H1 (cell line): Measurements from ENCODE around the gene MAGI2. TPM values are rescaled to one million over a fixed set of nuclear protein-coding genes. Genes with fewer than 3 reads are reported as not detected.

Experiments
- CTCF ChIA-PET: fragments of 300-600 bp; sonication (Branson Sonifier 250); formaldehyde crosslinking; loops from one replicate; lab custom pipeline; 2021; ENCODE audit not compliant: partially characterized antibody; lab: Charles Lee
- POLR2A ChIA-PET: fragments of 300-600 bp; sonication (Branson Sonifier 250); formaldehyde crosslinking; loops from one replicate; lab custom pipeline; 2021; ENCODE audit warnings: inconsistent platforms; ENCODE audit not compliant: partially characterized antibody; lab: Charles Lee
- DNase-seq, 2 experiments: peaks; one replicate each; pipeline versions ENCODE4 v3.0.0 to v3.0.0-alpha.2; 2010 to 2022; ENCODE audit warnings: low spot score in 2 of 2, low read depth in 1 of 2, mixed read lengths in 1 of 2
- FAIRE-seq: peaks from 2 replicates; lab custom pipeline; 2011; peaks lifted over from hg19 to GRCh38; lab: Jason Lieb, UNC
- H2AFZ ChIP-seq: 2 replicates; pipeline ENCODE4 v1.8.1; 2012; ENCODE audit warnings: low read length, inconsistent platforms
- H2AK5ac ChIP-seq: 2 replicates; pipeline ENCODE4 v1.6.1; 2013; ENCODE audit warnings: low read depth, low read length
- H2BK120ac ChIP-seq: replicated peaks from 2 replicates; pipeline ENCODE3; 2013; ENCODE audit warnings: low read depth, low read length, inconsistent platforms
- H2BK12ac ChIP-seq: 2 replicates; pipeline ENCODE4 v1.6.1; 2013; ENCODE audit warnings: low read depth, low read length
- H2BK15ac ChIP-seq: 2 replicates; pipeline ENCODE4 v1.6.1; 2013; ENCODE audit warnings: low read length
- H2BK20ac ChIP-seq: 2 replicates; pipeline ENCODE4 v1.6.1; 2013; ENCODE audit warnings: low read length
- H2BK5ac ChIP-seq: 2 replicates; pipeline ENCODE4 v1.6.1; 2013; ENCODE audit warnings: low read depth, low read length
- H3K14ac ChIP-seq: 2 replicates; pipeline ENCODE4 v1.6.1; 2013; ENCODE audit warnings: inconsistent platforms; ENCODE audit not compliant: insufficient read length
- H3K18ac ChIP-seq: 2 replicates; pipeline ENCODE4 v1.6.1; 2013; ENCODE audit warnings: low read length; ENCODE audit errors: extremely low read depth
- H3K23ac ChIP-seq: 2 replicates; pipeline ENCODE4 v1.6.1; 2013; ENCODE audit warnings: inconsistent platforms; ENCODE audit not compliant: insufficient read length
- H3K23me2 ChIP-seq: 2 replicates; pipeline ENCODE4 v1.6.1; 2013; ENCODE audit warnings: low read depth, low read length
- H3K27ac ChIP-seq: 2 replicates; pipeline ENCODE4 v1.6.1; 2011; ENCODE audit warnings: low read depth, low read length, inconsistent platforms
- H3K27me3 ChIP-seq, 4 experiments: replicated peaks in 1 of 4; 1 replicate in 1 of 4; 2 replicates in 3 of 4; pipeline versions ENCODE4 v1.6.1 to v1.8.1; 2011 to 2013; ENCODE audit warnings: low read length in 3 of 4, mild to moderate bottlenecking in 3 of 4, inconsistent platforms in 2 of 4, mixed read lengths in 2 of 4, moderate library complexity in 1 of 4; ENCODE audit not compliant: control insufficient read depth in 3 of 4, insufficient read depth in 3 of 4; ENCODE audit errors: extremely low read depth in 1 of 4
- H3K36me3 ChIP-seq, 4 experiments: 2 replicates each; pipeline versions ENCODE4 v1.6.1 to v1.8.1; 2011 to 2013; ENCODE audit warnings: mild to moderate bottlenecking in 4 of 4, low read length in 3 of 4, moderate library complexity in 2 of 4, control low read depth in 1 of 4, inconsistent platforms in 1 of 4; ENCODE audit not compliant: insufficient read depth in 4 of 4, control insufficient read depth in 2 of 4
- H3K4ac ChIP-seq: replicated peaks from 2 replicates; pipeline ENCODE3; 2013; ENCODE audit warnings: low read length, low read depth, mixed read lengths, inconsistent platforms; ENCODE audit not compliant: insufficient read length
- H3K4me1 ChIP-seq, 4 experiments: replicated peaks in 1 of 4; 1 replicate in 1 of 4; 2 replicates in 3 of 4; pipeline versions ENCODE4 v1.6.1 to v1.8.1; 2011 to 2013; ENCODE audit warnings: low read length in 3 of 4, inconsistent platforms in 2 of 4, mixed read lengths in 1 of 4; ENCODE audit not compliant: insufficient read depth in 4 of 4, control insufficient read depth in 3 of 4
- H3K4me2 ChIP-seq, 2 experiments: 2 replicates each; pipeline versions ENCODE4 v1.6.1 to v1.8.1; 2011 to 2013; ENCODE audit warnings: low read depth in 2 of 2, low read length in 2 of 2, control low read depth in 1 of 2, inconsistent platforms in 1 of 2, mild to moderate bottlenecking in 1 of 2; ENCODE audit not compliant: insufficient read depth in 1 of 2
- H3K4me3 ChIP-seq, 4 experiments: fragments of 200-600, 300-600 bp in 1 of 4; sonication (generic), shearing (Covaris generic), sonication (Bioruptor Twin) in 1 of 4; 2 replicates each; pipeline versions ENCODE4 v1.5.1 to v1.8.1; 2011 to 2016; ENCODE audit warnings: low read length in 4 of 4, low read depth in 3 of 4, control low read depth in 2 of 4, inconsistent platforms in 2 of 4, mild to moderate bottlenecking in 2 of 4, mixed read lengths in 1 of 4, moderate library complexity in 1 of 4; ENCODE audit not compliant: insufficient read depth in 2 of 4; ENCODE audit errors: extremely low read depth in 1 of 4
- H3K56ac ChIP-seq: replicated peaks from 2 replicates; pipeline ENCODE3; 2013; ENCODE audit warnings: low read depth, mild to moderate bottlenecking, mixed read lengths, low read length, inconsistent platforms; ENCODE audit not compliant: insufficient read length
- H3K79me1 ChIP-seq: 2 replicates; pipeline ENCODE4 v1.6.1; 2013; ENCODE audit warnings: low read depth, low read length, control low read depth
- H3K79me2 ChIP-seq, 2 experiments: 2 replicates each; pipeline versions ENCODE4 v1.6.1 to v1.8.1; 2012 to 2013; ENCODE audit warnings: low read length in 2 of 2, mild to moderate bottlenecking in 2 of 2, inconsistent platforms in 1 of 2; ENCODE audit not compliant: insufficient read depth in 2 of 2, control insufficient read depth in 1 of 2
- H3K9ac ChIP-seq, 4 experiments: replicated peaks in 1 of 4; 1 replicate in 1 of 4; 2 replicates in 3 of 4; pipeline versions ENCODE4 v1.6.1 to v1.8.1; 2011 to 2013; ENCODE audit warnings: low read depth in 3 of 4, low read length in 3 of 4, control low read depth in 2 of 4, mild to moderate bottlenecking in 2 of 4, moderate library complexity in 2 of 4, inconsistent platforms in 1 of 4; ENCODE audit errors: extremely low read depth in 1 of 4
- H3K9me3 ChIP-seq, 2 experiments: 2 replicates each; pipeline versions ENCODE4 v1.6.1 to v1.8.1; 2012 to 2013; ENCODE audit warnings: mild to moderate bottlenecking in 2 of 2, moderate library complexity in 2 of 2, control low read depth in 1 of 2, inconsistent platforms in 1 of 2, low read depth in 1 of 2, low read length in 1 of 2, mixed read lengths in 1 of 2; ENCODE audit not compliant: insufficient read depth in 2 of 2
- H4K20me1 ChIP-seq, 2 experiments: replicated peaks in 1 of 2; 2 replicates each; pipeline versions ENCODE3 to v1.8.1; 2011 to 2013; ENCODE audit warnings: inconsistent platforms in 2 of 2, low read length in 2 of 2, mild to moderate bottlenecking in 1 of 2; ENCODE audit not compliant: insufficient read depth in 2 of 2, control insufficient read depth in 1 of 2
- H4K5ac ChIP-seq: 2 replicates; pipeline ENCODE4 v1.6.1; 2013; ENCODE audit warnings: low read length, low read depth, mixed read lengths, inconsistent platforms; ENCODE audit not compliant: insufficient read length
- H4K8ac ChIP-seq: 2 replicates; pipeline ENCODE4 v1.8.0; 2013; ENCODE audit warnings: mild to moderate bottlenecking, moderate library complexity, low read length, inconsistent platforms; ENCODE audit not compliant: insufficient read depth; ENCODE audit errors: extremely low read depth
- H4K91ac ChIP-seq: replicated peaks from 2 replicates; pipeline ENCODE3; 2013; ENCODE audit warnings: low read length, mixed read lengths, inconsistent platforms; ENCODE audit not compliant: insufficient read length
- CBX8 ChIP-seq: fragments of 300-800, 300-1000 bp; sonication (generic); IDR thresholded peaks from 2 replicates; pipeline ENCODE4 v1.7.1; 2016; ENCODE audit warnings: low read depth, low read length, borderline replicate concordance
- CTBP2 ChIP-seq: IDR thresholded peaks from 2 replicates; pipeline ENCODE4 v1.7.0; 2011; ENCODE audit warnings: borderline replicate concordance, mild to moderate bottlenecking, moderate library complexity, mixed read lengths, low read length; ENCODE audit not compliant: insufficient read depth, insufficient read length
- EZH2 ChIP-seq: fragments of 200-600 bp; sonication (generic); IDR thresholded peaks from 2 replicates; pipeline ENCODE4 v1.7.1; 2012; ENCODE audit warnings: low read depth, mild to moderate bottlenecking, moderate library complexity, low read length, inconsistent platforms; ENCODE audit not compliant: severe bottlenecking
- RXRA ChIP-seq: IDR thresholded peaks from 2 replicates; pipeline ENCODE4 v1.6.1; 2011; ENCODE audit warnings: low read depth, mild to moderate bottlenecking, low read length, moderate library complexity; ENCODE audit not compliant: insufficient read depth
- SUZ12 ChIP-seq: fragments of 200-600 bp; sonication (generic); IDR thresholded peaks from 2 replicates; pipeline ENCODE4 v1.6.1; 2012; ENCODE audit warnings: mild to moderate bottlenecking, inconsistent platforms, low read length, moderate library complexity, mixed read lengths
- WGBS, 2 experiments: shearing (Covaris generic) in 1 of 2; methylation state at CpG; one replicate each; pipeline versions ENCODE4 v1.1.6 to v1.1.7; 2013 to 2015; ENCODE audit warnings: low lambda C conversion rate in 2 of 2, mixed read lengths in 2 of 2, inconsistent platforms in 1 of 2, low coverage in 1 of 2, missing lambda C conversion rate in 1 of 2; ENCODE audit not compliant: insufficient replicate concordance in 2 of 2, insufficient coverage in 1 of 2, insufficient read length in 1 of 2; ENCODE audit errors: extremely low coverage in 1 of 2, missing lambda C conversion rate in 1 of 2; 5-methylcytosine and 5-hydroxymethylcytosine counted together
- polyA plus RNA-seq, 7 experiments: library from polyadenylated mRNA; depleted of rRNA in 3 of 7; stranded (reverse) in 5 of 7; unstranded in 2 of 7; fragments of >200 nt in 5 of 7; fragments of 200-250 nt in 2 of 7; gene quantifications; 1 replicate in 5 of 7; 2 replicates in 1 of 7; 4 replicates in 1 of 7; pipeline versions ENCODE4 v1.2.1 to v1.2.3, GENCODE V29; 2011 to 2013; ENCODE audit warnings: missing spikeins in 2 of 7, mixed read lengths in 2 of 7
- total RNA-seq: library from RNA; stranded (reverse); fragmentation: NEBNext Ultra II Directional; extraction: Animal tissue kit (Norgen Biotek cat#: 25700); gene quantifications from 2 replicates; pipeline ENCODE4 v1.2.1, GENCODE V29; 2021
- TF ChIP-seq, protein P1 (sequence below): IDR thresholded peaks from 2 replicates; pipeline ENCODE4 v1.6.1; 2012; ENCODE audit warnings: low read length, inconsistent platforms
- TF ChIP-seq, protein P2 (sequence below), 3 experiments: IDR thresholded peaks; 1 replicate in 2 of 3; 2 replicates in 1 of 3; pipeline versions ENCODE4 v1.5.1 to v1.6.1; 2011; ENCODE audit warnings: low read length in 3 of 3, mild to moderate bottlenecking in 3 of 3, inconsistent platforms in 2 of 3, low read depth in 1 of 3, moderate library complexity in 1 of 3; ENCODE audit not compliant: insufficient read depth in 1 of 3; ENCODE audit errors: control extremely low read depth in 1 of 3

Gene MAGI2
- total and polyA plus RNA-seq, 2 of the 8 experiments (the other 6 are each of a cell fraction or from before 2014, with no cell fraction given): 6.0 to 27.3 TPM

GRCh38 chr7:78850093-78850740 lies 603.2 kb downstream of the MAGI2 start:
- Histone ChIP-seq H3K79me2 (no peaks in the 10 kb centered on the region), H2AK5ac (no peak overlapping the region), H2BK12ac (no peak overlapping the region), H3K56ac (no peak overlapping the region), H3K4me1 (no peaks in the 10 kb centered on the region), H3K23me2 (no peaks in the 10 kb centered on the region), H2BK120ac (no peak overlapping the region), H3K27ac (no peak overlapping the region), H3K4me3 (no peak overlapping the region), H3K4me2 (no peak overlapping the region), H3K36me3 (no peaks in the 10 kb centered on the region), H3K23ac (no peak overlapping the region), H3K14ac (no peak overlapping the region), H2AFZ (no peak overlapping the region), H2BK20ac (no peak overlapping the region), H3K79me1 (no peaks in the 10 kb centered on the region), H3K9ac (no peak overlapping the region), H2BK5ac (no peak overlapping the region), H3K9me3 (no peaks in the 10 kb centered on the region), H2BK15ac (no peak overlapping the region), H4K8ac (no peak overlapping the region), H4K20me1 (no peaks in the 10 kb centered on the region), H3K27me3 (no peaks in the 10 kb centered on the region), H3K4ac (no peak overlapping the region), H3K18ac (no peak overlapping the region), H4K5ac (no peak overlapping the region), H4K91ac (no peak overlapping the region)
- CTCF ChIA-PET: no interaction called here
- DNase-seq (no peak), FAIRE-seq (no peak)
- WGBS, 2 experiments: 83% methylated on average over 3 of the region's 3 CpGs; no CpG with 5 or more reads in 1 of the 2 experiments
- POLR2A ChIA-PET: no interaction called here
- TF ChIP-seq, protein P1, sequence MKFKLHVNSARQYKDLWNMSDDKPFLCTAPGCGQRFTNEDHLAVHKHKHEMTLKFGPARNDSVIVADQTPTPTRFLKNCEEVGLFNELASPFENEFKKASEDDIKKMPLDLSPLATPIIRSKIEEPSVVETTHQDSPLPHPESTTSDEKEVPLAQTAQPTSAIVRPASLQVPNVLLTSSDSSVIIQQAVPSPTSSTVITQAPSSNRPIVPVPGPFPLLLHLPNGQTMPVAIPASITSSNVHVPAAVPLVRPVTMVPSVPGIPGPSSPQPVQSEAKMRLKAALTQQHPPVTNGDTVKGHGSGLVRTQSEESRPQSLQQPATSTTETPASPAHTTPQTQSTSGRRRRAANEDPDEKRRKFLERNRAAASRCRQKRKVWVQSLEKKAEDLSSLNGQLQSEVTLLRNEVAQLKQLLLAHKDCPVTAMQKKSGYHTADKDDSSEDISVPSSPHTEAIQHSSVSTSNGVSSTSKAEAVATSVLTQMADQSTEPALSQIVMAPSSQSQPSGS: no peak
- TF ChIP-seq CTBP2 (no peak), SUZ12 (no peak), EZH2 (no peak), RXRA (no peak), CBX8 (no peak)
- TF ChIP-seq, protein P2, sequence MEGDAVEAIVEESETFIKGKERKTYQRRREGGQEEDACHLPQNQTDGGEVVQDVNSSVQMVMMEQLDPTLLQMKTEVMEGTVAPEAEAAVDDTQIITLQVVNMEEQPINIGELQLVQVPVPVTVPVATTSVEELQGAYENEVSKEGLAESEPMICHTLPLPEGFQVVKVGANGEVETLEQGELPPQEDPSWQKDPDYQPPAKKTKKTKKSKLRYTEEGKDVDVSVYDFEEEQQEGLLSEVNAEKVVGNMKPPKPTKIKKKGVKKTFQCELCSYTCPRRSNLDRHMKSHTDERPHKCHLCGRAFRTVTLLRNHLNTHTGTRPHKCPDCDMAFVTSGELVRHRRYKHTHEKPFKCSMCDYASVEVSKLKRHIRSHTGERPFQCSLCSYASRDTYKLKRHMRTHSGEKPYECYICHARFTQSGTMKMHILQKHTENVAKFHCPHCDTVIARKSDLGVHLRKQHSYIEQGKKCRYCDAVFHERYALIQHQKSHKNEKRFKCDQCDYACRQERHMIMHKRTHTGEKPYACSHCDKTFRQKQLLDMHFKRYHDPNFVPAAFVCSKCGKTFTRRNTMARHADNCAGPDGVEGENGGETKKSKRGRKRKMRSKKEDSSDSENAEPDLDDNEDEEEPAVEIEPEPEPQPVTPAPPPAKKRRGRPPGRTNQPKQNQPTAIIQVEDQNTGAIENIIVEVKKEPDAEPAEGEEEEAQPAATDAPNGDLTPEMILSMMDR (IDR thresholded peaks at IDR 0.05; ENCODE audit: control extremely low read depth in 1 of 3, insufficient read depth in 1 of 3, low read depth in 1 of 3, low read length in 3 of 3): no peak
